ENCODE measurements around the gene HOXC12.
A peak's percentile ranks its signal among the peaks of the same experiment; 100 is the strongest.

Gene HOXC12, protein sequence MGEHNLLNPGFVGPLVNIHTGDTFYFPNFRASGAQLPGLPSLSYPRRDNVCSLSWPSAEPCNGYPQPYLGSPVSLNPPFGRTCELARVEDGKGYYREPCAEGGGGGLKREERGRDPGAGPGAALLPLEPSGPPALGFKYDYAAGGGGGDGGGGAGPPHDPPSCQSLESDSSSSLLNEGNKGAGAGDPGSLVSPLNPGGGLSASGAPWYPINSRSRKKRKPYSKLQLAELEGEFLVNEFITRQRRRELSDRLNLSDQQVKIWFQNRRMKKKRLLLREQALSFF

GRCh38 chr12:53954694-53955035 is at the start of gene HOXC12:
HOXC12 (plus strand) TSS chr12:53954903; CDS start chr12:53954930, 27 bp downstream.
- intact Hi-C loops (cut with DNase I) = no loop called here
- no peak for DNase-seq

DNA sequence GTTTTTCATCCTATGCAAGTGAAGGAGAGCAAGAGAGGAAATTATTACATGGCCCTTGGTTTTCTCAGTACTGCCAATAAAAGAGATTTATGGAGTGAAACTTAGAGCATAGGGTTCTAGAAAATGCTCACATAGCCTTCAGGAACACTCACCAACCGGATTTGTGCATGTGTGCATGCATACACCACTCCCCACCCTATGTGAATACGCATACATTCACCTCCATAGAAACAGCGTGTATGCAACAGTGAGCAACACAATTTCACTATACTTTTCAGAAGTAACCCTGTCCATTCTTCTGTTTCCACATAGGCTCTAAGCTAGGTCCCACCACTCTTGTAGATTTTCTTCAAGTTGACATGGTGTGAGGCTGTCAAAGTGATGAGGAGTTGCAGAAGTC is 47.6 kb upstream of the HOXC12 start:
- intact Hi-C loops (cut with DNase I) = no loop called here

DNA sequence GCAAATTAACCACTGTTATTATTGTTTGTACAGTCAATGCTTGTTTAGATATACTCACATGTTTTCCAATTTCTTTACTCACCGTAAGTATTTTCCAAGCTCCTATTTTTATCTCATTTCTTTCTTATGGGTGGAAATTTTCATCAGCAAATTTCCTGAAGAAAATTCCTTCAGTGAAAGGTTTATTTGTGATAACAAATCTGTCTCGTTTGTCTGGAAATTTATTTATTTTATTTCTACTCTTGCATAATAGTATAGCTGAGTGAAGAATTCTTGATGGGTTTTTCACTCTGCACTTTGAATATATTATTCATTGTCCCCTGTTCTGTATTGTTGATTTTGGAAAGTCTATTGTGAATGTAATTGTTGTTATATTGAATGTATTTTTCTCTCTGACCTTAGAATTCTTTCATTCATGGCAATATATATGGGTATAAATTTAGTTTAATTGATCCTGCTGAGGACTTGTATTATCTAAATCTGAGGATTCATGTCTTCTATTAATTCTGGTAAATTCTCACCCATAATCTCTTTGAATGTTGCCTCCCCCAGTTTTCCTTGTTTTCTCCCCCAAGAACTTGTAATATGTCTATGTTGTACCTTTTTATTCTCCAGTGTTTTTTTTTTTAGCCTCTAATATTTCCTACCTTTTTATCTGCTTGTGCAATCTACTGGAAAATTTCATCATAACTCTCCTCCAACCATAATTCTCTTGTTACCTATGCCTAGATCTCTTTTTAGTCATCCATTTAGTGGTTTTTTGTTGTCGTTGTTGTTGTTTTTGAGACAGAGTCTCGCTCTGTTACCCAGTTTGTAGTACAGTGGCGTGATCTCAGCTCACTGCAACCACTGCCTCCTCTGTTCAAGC is 37.7 kb upstream of the HOXC12 start:
- intact Hi-C loops (cut with DNase I) = no loop called here
- DNase-seq = no peak

More for the DNA sequence above, 47.6 kb upstream of the HOXC12 start:
- no peak for DNase-seq

GRCh38 chr12:53924521-53925405 is 29.9 kb upstream of the HOXC12 start:
- no peak for DNase-seq
- intact Hi-C loops (cut with DNase I) = no loop called here

DNA sequence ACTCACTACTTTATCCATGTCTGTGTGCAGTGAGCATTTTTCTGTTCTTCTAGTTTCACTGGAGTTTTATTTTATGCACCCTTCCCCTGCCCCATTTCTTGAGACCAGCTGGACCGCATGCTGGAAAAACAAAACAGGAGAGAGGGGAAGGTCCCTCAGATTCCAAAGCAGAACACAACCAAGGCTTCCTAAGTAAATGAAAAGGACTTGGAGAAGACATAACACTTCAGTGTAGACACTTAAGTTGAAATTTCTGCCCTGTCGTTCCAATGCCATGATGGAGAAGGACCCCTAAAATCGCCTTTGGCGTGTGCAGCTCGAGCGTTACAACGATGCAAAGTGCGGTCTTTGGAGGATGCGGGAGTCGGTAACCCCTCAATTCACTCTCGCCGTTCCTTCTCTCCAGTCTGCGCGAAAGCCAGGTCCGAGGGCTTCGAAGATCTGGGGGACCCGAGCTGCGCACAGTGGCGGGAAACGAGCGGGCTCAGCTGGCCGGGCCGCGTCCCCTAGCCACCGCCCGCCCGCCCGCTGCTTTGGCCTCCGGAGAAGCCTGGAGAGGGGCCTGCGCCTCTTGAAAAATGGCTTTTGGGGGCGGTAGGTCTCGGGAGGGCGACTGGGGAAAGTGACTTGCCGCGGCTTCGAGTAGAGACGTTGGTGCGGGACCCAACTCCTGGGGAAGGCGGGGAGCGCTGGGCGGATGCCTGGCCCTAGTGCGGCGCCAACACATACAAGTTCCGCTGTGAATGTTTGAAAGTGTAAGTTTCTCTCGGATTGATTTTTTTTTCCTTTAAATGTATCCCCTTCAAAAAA is 27.3 kb upstream of the HOXC12 start:
- no peak for DNase-seq
- intact Hi-C loops (cut with DNase I) = no loop called here

GRCh38 chr12:53928054-53928835 is 26.5 kb upstream of the HOXC12 start:
- intact Hi-C loops (cut with DNase I) = no loop called here
- no peak for DNase-seq

DNA sequence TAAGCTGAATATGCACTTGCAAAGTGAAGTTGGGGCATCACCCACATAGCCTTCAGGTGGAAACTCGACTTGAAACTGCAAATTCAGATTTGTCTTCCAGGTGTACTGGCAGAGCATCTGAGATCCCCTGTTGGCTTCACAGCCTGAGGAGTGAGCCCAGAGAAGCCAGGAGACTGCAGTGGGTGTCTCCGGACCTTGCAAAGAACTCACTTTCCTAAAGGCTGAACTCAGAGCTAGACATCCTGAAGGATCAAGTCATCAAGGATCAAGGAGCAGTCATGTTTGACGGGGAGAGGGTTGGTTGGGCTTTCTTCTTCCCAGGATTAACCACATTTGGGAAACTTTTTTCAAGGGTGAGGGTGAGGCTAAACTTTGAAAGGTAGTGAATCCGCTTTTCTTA is 25.2 kb upstream of the HOXC12 start:
- intact Hi-C loops (cut with DNase I) = no loop called here
- DNase-seq = no peak

- intact Hi-C loops (cut with DNase I) = no loop called here
- DNase-seq = no peak
Measured at GRCh38 chr12:53930591-53931255, 24.0 kb upstream of the HOXC12 start.

- intact Hi-C loops (cut with DNase I) = no loop called here
- DNase-seq = no peak
Measured at GRCh38 chr12:53931844-53932581, 22.7 kb upstream of the HOXC12 start.

DNA sequence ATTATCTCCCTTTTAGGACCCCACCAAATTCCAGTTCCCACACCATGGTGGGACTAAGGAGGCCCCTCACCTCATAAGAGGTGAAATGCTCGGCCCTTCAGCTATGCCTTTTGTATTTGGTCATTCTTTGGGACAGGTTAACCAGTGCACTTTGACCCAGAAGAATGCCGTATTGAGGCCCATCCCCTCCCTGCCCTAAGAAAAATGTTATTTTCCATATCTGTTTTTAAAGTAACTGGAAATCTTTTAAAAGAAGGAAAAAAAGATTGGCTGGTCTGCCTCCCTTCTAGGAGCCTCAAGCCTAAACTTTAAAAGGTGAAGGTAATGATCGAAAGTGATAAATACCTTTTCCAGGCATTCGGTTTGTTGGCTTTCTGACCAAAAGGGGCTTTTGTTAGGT is 21.8 kb upstream of the HOXC12 start:
- intact Hi-C loops (cut with DNase I) = no loop called here
- DNase-seq = no peak

GRCh38 chr12:53935383-53936341 is 19.0 kb upstream of the HOXC12 start:
- intact Hi-C loops (cut with DNase I) = no loop called here
- DNase-seq = no peak

DNA sequence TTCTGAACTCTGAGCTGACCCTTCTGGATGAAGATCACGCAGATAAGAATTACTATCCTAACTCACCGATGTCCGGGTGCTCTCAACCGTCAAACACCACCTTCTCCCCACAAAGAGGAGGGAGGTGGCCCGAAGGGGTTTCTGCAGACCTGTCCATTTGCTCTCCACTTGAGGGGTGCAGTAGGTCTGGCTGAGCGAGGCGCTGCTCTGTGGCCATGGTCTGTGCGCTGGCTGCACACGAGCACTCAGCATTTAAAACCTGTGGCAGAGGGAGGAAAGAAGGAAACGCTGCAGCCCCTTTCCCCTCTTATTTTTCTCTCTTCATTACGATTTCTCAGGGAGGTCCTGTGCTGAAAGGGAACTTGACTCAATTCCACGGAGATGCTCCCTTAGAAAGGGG is 17.6 kb upstream of the HOXC12 start:
- intact Hi-C loops (cut with DNase I) = no loop called here
- DNase-seq = no peak

- intact Hi-C loops (cut with DNase I) = no loop called here
- peak in 1 of 42 donors; percentile 30 for DNase-seq
Measured at GRCh38 chr12:53937596-53938325, 16.9 kb upstream of the HOXC12 start.

DNA sequence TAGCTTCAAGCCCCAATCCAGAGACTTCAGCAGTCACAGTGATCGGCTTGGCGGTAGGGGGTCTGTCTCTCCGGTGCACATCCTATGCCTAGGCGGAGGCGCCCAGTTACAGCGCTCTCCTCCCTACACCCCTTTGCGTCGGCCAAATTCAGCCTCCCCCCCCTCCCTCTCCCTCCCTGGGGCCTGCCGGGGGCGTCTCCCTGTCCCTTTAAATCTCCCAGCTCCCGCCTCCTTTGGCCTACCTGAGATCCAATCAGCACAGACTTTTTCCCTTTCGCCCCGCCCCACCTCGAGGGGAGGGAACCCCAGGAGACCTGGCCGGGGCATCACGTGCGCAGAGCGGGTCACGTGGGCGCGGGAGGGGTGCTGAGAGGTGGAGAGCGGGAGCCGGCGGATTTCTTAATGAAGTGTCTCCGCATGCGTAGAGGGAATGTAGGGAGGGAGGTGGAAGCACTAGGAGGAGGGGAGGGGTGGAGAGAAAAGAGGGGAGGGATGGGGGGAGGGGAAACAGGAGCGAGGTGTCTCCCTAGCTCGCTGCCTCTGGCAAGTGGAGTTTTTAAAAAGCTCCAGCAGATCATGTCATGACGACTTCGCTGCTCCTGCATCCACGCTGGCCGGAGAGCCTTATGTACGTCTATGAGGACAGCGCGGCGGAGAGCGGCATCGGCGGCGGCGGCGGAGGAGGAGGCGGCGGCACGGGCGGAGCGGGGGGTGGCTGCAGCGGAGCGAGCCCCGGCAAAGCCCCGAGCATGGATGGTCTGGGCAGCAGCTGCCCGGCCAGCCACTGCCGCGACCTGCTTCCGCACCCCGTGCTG is 16.2 kb upstream of the HOXC12 start, which contains the start of gene HOXC13:
Gene HOXC13 (plus strand): TSS at position 506 of the 815 bp plus-strand sequence. CDS start 76 bp downstream, at position 582.
- intact Hi-C loops (cut with DNase I) = no loop called here
- peak in 1 of 42 donors; percentile 36 for DNase-seq
